ENCODE measurements around the gene KL.
A peak's percentile ranks its signal among the peaks of the same experiment; 100 is the strongest.

KL gene

DNA sequence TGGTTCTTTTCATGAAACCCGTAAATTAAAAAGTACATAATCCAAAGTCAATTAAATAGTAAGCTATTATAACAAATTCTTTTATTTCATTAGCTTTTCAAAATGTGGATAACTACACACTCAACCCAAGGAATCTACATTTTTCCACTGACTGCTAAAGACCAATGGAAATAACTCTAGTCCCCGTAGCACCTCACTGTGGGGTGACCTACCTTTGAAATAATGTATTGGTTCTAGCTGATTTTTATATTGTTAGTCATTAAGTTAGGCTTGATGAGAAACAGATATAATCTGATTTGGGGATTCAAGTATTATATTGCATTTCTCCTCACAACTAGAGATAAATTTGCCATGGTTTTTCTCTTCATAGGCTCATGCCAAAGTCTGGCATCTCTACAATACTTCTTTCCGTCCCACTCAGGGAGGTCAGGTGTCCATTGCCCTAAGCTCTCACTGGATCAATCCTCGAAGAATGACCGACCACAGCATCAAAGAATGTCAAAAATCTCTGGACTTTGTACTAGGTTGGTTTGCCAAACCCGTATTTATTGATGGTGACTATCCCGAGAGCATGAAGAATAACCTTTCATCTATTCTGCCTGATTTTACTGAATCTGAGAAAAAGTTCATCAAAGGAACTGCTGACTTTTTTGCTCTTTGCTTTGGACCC lies 37.3 kb downstream of the KL start:
- TF ChIP-seq FOXM1 (IDR thresholded peaks at IDR 0.05; ENCODE audit: borderline replicate concordance, low read depth) (no peak), TEAD4 (IDR thresholded peaks at IDR 0.05) (no peak), TCF12 (IDR thresholded peaks at IDR 0.05; ENCODE audit: low read depth) (no peak)
- TF ChIP-seq, protein P1, sequence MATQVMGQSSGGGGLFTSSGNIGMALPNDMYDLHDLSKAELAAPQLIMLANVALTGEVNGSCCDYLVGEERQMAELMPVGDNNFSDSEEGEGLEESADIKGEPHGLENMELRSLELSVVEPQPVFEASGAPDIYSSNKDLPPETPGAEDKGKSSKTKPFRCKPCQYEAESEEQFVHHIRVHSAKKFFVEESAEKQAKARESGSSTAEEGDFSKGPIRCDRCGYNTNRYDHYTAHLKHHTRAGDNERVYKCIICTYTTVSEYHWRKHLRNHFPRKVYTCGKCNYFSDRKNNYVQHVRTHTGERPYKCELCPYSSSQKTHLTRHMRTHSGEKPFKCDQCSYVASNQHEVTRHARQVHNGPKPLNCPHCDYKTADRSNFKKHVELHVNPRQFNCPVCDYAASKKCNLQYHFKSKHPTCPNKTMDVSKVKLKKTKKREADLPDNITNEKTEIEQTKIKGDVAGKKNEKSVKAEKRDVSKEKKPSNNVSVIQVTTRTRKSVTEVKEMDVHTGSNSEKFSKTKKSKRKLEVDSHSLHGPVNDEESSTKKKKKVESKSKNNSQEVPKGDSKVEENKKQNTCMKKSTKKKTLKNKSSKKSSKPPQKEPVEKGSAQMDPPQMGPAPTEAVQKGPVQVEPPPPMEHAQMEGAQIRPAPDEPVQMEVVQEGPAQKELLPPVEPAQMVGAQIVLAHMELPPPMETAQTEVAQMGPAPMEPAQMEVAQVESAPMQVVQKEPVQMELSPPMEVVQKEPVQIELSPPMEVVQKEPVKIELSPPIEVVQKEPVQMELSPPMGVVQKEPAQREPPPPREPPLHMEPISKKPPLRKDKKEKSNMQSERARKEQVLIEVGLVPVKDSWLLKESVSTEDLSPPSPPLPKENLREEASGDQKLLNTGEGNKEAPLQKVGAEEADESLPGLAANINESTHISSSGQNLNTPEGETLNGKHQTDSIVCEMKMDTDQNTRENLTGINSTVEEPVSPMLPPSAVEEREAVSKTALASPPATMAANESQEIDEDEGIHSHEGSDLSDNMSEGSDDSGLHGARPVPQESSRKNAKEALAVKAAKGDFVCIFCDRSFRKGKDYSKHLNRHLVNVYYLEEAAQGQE (IDR thresholded peaks at IDR 0.05; ENCODE audit: low read depth): no peak
- TF ChIP-seq, protein P2, sequence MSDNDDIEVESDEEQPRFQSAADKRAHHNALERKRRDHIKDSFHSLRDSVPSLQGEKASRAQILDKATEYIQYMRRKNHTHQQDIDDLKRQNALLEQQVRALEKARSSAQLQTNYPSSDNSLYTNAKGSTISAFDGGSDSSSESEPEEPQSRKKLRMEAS (IDR thresholded peaks at IDR 0.05): no peak

DNA sequence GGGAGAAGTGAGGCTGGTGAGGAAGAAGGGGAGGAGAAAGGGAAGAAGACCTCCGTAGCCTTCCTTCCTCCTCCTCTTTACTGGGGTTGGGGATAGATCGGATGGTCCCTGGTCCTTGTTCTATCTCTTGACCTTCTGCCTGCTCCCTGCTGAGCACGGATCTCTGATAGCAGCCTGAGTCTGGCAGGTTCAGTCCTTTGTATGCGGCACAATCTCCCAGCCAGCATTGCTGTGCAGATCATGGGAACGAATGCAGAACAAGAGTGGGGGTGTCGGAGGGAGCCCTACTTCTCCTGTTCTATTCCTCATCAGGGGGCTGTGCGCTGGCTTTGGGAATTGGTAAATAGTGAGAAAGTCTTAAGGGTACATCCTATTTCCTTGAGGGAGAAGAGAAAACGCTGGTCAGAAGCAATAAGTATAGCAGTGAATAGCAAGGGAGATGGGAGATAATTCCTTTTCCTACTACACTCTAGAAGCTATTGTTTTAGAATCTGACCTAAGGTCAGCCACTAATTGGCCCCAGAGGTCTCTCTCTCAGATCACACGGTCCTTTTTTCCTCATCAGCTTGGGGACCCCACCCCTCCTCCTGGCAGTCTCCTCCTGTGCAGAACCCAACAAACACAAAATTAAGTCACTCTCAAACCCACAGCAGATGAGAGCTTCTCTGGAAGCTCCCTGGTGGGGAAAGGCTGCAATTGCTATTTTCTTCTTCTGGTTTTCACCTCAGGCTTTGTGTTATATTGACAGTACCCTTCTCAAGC lies 41.0 kb downstream of the KL start:
- TF ChIP-seq EP300 (IDR thresholded peaks at IDR 0.05; ENCODE audit: borderline replicate concordance): no peak
- peak; percentile 29; the same call in 1 of the 2 replicates for TF ChIP-seq RAD21 (IDR thresholded peaks at IDR 0.05; ENCODE audit: low read depth)
- no peak for TF ChIP-seq ZBTB7A (IDR thresholded peaks at IDR 0.05; ENCODE audit: low read depth)

DNA sequence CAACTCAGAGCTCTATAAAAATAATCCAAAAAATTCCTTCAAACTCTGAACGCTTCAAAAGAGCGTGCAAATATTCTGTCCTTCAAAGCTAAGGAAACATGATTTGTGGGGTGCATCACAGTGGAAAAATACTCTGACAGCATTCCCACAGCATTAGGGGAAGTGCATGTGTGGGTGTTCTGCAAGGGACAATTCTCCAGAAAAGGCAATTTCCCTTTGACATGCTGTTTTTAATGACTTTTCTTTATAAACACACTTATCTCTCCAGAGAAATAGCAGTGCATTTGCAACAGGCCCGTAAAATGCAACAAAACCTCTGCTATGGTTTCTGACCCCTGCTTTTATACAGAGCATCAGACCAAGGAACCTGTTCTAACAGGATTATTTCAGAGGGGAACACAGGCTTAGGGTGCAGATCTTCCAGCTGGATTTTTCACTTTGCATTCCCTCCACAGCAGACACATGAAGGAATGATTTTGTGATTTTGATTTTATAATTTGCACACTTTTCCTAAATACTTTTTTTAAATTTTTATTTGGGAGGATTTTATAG lies 42.6 kb downstream of the KL start:
- TF ChIP-seq, protein P2 (IDR thresholded peaks at IDR 0.05): no peak
- no peak for TF ChIP-seq NFIC (IDR thresholded peaks at IDR 0.05)
- TF ChIP-seq, protein P3, sequence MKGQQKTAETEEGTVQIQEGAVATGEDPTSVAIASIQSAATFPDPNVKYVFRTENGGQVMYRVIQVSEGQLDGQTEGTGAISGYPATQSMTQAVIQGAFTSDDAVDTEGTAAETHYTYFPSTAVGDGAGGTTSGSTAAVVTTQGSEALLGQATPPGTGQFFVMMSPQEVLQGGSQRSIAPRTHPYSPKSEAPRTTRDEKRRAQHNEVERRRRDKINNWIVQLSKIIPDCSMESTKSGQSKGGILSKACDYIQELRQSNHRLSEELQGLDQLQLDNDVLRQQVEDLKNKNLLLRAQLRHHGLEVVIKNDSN (IDR thresholded peaks at IDR 0.05): no peak

DNA sequence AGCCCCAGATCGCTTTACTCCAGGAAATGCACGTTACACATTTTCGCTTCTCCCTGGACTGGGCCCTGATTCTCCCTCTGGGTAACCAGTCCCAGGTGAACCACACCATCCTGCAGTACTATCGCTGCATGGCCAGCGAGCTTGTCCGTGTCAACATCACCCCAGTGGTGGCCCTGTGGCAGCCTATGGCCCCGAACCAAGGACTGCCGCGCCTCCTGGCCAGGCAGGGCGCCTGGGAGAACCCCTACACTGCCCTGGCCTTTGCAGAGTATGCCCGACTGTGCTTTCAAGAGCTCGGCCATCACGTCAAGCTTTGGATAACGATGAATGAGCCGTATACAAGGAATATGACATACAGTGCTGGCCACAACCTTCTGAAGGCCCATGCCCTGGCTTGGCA lies 44.6 kb downstream of the KL start:
- TF ChIP-seq, protein P1 (IDR thresholded peaks at IDR 0.05; ENCODE audit: low read depth): no peak
- TF ChIP-seq EGR1 (IDR thresholded peaks at IDR 0.05) (no peak), RAD21 (IDR thresholded peaks at IDR 0.05; ENCODE audit: low read depth) (no peak), TEAD4 (IDR thresholded peaks at IDR 0.05) (no peak), FOXM1 (IDR thresholded peaks at IDR 0.05; ENCODE audit: borderline replicate concordance, low read depth) (no peak), CEBPB (IDR thresholded peaks at IDR 0.05) (no peak), YY1 (IDR thresholded peaks at IDR 0.05; ENCODE audit: low read depth) (no peak), NFIC (IDR thresholded peaks at IDR 0.05) (no peak), CREB1 (IDR thresholded peaks at IDR 0.05; ENCODE audit: low read depth) (no peak), TCF12 (IDR thresholded peaks at IDR 0.05; ENCODE audit: low read depth) (no peak), ZBTB7A (IDR thresholded peaks at IDR 0.05; ENCODE audit: low read depth) (no peak), TAF1 (IDR thresholded peaks at IDR 0.05; ENCODE audit: low read depth) (no peak)
- TF ChIP-seq, protein P3 (IDR thresholded peaks at IDR 0.05): no peak
- TF ChIP-seq, protein P2 (IDR thresholded peaks at IDR 0.05): no peak

DNA sequence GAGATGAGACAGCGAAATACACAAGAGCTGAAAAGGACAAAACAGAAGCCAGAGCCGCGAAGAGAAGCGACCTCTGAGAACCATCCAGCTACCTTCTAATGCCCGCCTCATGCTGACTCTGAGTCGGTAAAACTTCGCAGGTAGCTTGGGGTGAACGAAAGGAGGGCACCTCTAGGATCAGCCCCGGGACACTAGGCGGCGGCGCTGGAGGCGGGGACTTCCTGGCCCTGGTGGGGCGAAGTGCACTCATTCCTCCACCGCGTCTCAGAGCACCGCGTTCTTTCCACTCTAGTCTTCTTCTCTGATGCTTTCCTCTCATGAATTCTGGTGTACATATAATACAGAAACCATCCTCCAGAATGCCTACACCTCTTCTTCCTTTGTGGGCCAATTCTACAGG lies 50.1 kb downstream of the KL start:
- TF ChIP-seq, protein P2 (IDR thresholded peaks at IDR 0.05): no peak
- TF ChIP-seq, protein P1 (IDR thresholded peaks at IDR 0.05; ENCODE audit: low read depth): no peak
- TF ChIP-seq EGR1 (IDR thresholded peaks at IDR 0.05) (no peak), RAD21 (IDR thresholded peaks at IDR 0.05; ENCODE audit: low read depth) (no peak), CREB1 (IDR thresholded peaks at IDR 0.05; ENCODE audit: low read depth) (no peak), TCF12 (IDR thresholded peaks at IDR 0.05; ENCODE audit: low read depth) (no peak), ZBTB7A (IDR thresholded peaks at IDR 0.05; ENCODE audit: low read depth) (no peak), NFIC (IDR thresholded peaks at IDR 0.05) (no peak), FOXM1 (IDR thresholded peaks at IDR 0.05; ENCODE audit: borderline replicate concordance, low read depth) (no peak), CEBPB (IDR thresholded peaks at IDR 0.05) (no peak), TAF1 (IDR thresholded peaks at IDR 0.05; ENCODE audit: low read depth) (no peak), TEAD4 (IDR thresholded peaks at IDR 0.05) (no peak)
- TF ChIP-seq, protein P3 (IDR thresholded peaks at IDR 0.05): no peak

Data from Ishikawa (cell line).